IMR-90 (cell line): ENCODE measurements around the gene ATG9B. TPM values are rescaled to one million over a fixed set of nuclear protein-coding genes. Genes with fewer than 3 reads are reported as not detected.

Experiments used
- ATAC-seq: fragments of 200-7000 bp; cut with Tn5 transposase; 2 replicates; pipeline ENCODE4 v1.9.1; 2020; ENCODE audit warnings: low read depth, mild to moderate bottlenecking, moderate library complexity
- BruUV-seq: library from RNA; stranded (reverse); fragments of 400-500 nt; replicated peaks from 2 replicates; lab custom pipeline; 2021; lab: Mats Ljungman, UMichigan
- CTCF ChIA-PET: fragments of 300-600 bp; formaldehyde crosslinking; extraction: SDS; loops from one replicate; lab custom pipeline; 2021; ENCODE audit warnings: antibody characterized with exemption; lab: Yijun Ruan, JAX
- POLR2A ChIA-PET: fragments of 300-600 bp; sonication (Branson Sonifier 250); formaldehyde crosslinking; loops from one replicate; lab custom pipeline; 2022; ENCODE audit warnings: antibody characterized with exemption; ENCODE audit not compliant: unreplicated experiment; lab: Charles Lee
- DNase-seq: peaks from one replicate; pipeline ENCODE4 v3.0.0; 2013
- H2AFZ ChIP-seq: replicated peaks from 2 replicates; pipeline ENCODE3; 2013; ENCODE audit warnings: low read length, mild to moderate bottlenecking; ENCODE audit not compliant: poor library complexity
- H2AK5ac ChIP-seq: 2 replicates; pipeline ENCODE4 v1.6.1; 2013; ENCODE audit warnings: low read depth, low read length, inconsistent platforms
- H2AK9ac ChIP-seq: replicated peaks from 2 replicates; pipeline ENCODE3; 2013; ENCODE audit warnings: mild to moderate bottlenecking, low read depth, low read length, moderate library complexity; ENCODE audit not compliant: poor library complexity
- H2BK120ac ChIP-seq: 2 replicates; pipeline ENCODE4 v1.6.1; 2013; ENCODE audit warnings: low read depth, low read length, inconsistent platforms
- H2BK15ac ChIP-seq: 3 replicates; pipeline ENCODE4 v1.6.1; 2013; ENCODE audit warnings: low read depth, low read length, inconsistent platforms
- H2BK20ac ChIP-seq: 2 replicates; pipeline ENCODE4 v1.6.1; 2013; ENCODE audit warnings: low read depth, mild to moderate bottlenecking, inconsistent platforms, low read length, moderate library complexity
- H2BK5ac ChIP-seq: 2 replicates; pipeline ENCODE4 v1.6.1; 2013; ENCODE audit warnings: mild to moderate bottlenecking, low read depth, low read length, inconsistent platforms; ENCODE audit not compliant: poor library complexity, severe bottlenecking
- H3K14ac ChIP-seq: replicated peaks from 2 replicates; pipeline ENCODE4 v1.6.1; 2013; ENCODE audit warnings: low read depth, low read length, inconsistent platforms
- H3K18ac ChIP-seq: 2 replicates; pipeline ENCODE4 v1.6.1; 2013; ENCODE audit warnings: low read depth, low read length, control low read depth
- H3K23ac ChIP-seq: 2 replicates; pipeline ENCODE4 v1.6.1; 2013; ENCODE audit warnings: low read depth, low read length, inconsistent platforms
- H3K27ac ChIP-seq: 2 replicates; pipeline ENCODE4 v1.5.1; 2013; ENCODE audit warnings: mild to moderate bottlenecking, control low read depth, low read length; ENCODE audit not compliant: insufficient read depth
- H3K27me3 ChIP-seq: 2 replicates; pipeline ENCODE4 v1.6.1; 2013; ENCODE audit warnings: low read length; ENCODE audit not compliant: control insufficient read depth, insufficient read depth
- H3K36me3 ChIP-seq: 2 replicates; pipeline ENCODE4 v1.6.1; 2013; ENCODE audit warnings: low read length, mixed read lengths; ENCODE audit not compliant: control insufficient read depth, insufficient read depth
- H3K4ac ChIP-seq: 2 replicates; pipeline ENCODE4 v1.6.1; 2013; ENCODE audit warnings: low read depth, low read length, inconsistent platforms
- H3K4me1 ChIP-seq: 2 replicates; pipeline ENCODE4 v1.6.1; 2013; ENCODE audit warnings: low read length, mixed read lengths; ENCODE audit not compliant: control insufficient read depth, insufficient read depth
- H3K4me2 ChIP-seq: 2 replicates; pipeline ENCODE4 v1.6.1; 2013; ENCODE audit warnings: low read depth, mild to moderate bottlenecking, control low read depth, low read length, moderate library complexity
- H3K4me3 ChIP-seq: 2 replicates; pipeline ENCODE4 v1.5.1; 2013; ENCODE audit warnings: low read depth, mild to moderate bottlenecking, control low read depth, low read length, moderate library complexity; ENCODE audit not compliant: insufficient read depth
- H3K56ac ChIP-seq: 2 replicates; pipeline ENCODE4 v1.6.1; 2013; ENCODE audit warnings: low read length, inconsistent platforms; ENCODE audit not compliant: insufficient read depth; ENCODE audit errors: extremely low read depth
- H3K79me1 ChIP-seq, 2 experiments: 2 replicates each; pipeline ENCODE4 v1.6.1; 2013; ENCODE audit warnings: low read length in 2 of 2, inconsistent platforms in 1 of 2, low read depth in 1 of 2
- H3K9ac ChIP-seq: 2 replicates; pipeline ENCODE4 v1.6.1; 2013; ENCODE audit warnings: low read depth, low read length, control low read depth
- H3K9me1 ChIP-seq: 2 replicates; pipeline ENCODE4 v1.6.1; 2013; ENCODE audit warnings: low read length, inconsistent platforms; ENCODE audit not compliant: insufficient read depth
- H3K9me3 ChIP-seq: 2 replicates; pipeline ENCODE4 v1.6.1; 2013; ENCODE audit warnings: low read length; ENCODE audit not compliant: control insufficient read depth, insufficient read depth
- H4K20me1 ChIP-seq: 2 replicates; pipeline ENCODE4 v1.6.1; 2013; ENCODE audit warnings: low read length, inconsistent platforms; ENCODE audit not compliant: insufficient read depth
- H4K5ac ChIP-seq: 2 replicates; pipeline ENCODE4 v1.6.1; 2013; ENCODE audit warnings: mild to moderate bottlenecking, low read depth, low read length, control low read depth
- H4K8ac ChIP-seq, 2 experiments: 2 replicates each; pipeline ENCODE4 v1.6.1; 2013; ENCODE audit warnings: low read depth in 2 of 2, low read length in 2 of 2, control low read depth in 1 of 2, inconsistent platforms in 1 of 2
- H4K91ac ChIP-seq: 2 replicates; pipeline ENCODE4 v1.6.1; 2013; ENCODE audit warnings: low read depth, low read length, inconsistent platforms; ENCODE audit not compliant: insufficient read depth
- BHLHE40 ChIP-seq: fragments of 150-350 bp; IDR thresholded peaks from 2 replicates; pipeline ENCODE4 v1.6.1; 2016; ENCODE audit warnings: mild to moderate bottlenecking, low read depth, low read length
- CEBPB ChIP-seq: IDR thresholded peaks from 2 replicates; pipeline ENCODE4 v1.6.1; 2012; ENCODE audit warnings: low read depth, low read length, improper control_type of control experiment
- CHD1 ChIP-seq: IDR thresholded peaks from 2 replicates; pipeline ENCODE4 v1.6.1; 2012; ENCODE audit warnings: low read depth, low read length, improper control_type of control experiment
- FOS ChIP-seq: fragments of 150-350 bp; IDR thresholded peaks from 2 replicates; pipeline ENCODE4 v1.6.1; 2016; ENCODE audit warnings: low read depth, low read length
- MAFK ChIP-seq: IDR thresholded peaks from 2 replicates; pipeline ENCODE4 v1.6.1; 2012; ENCODE audit warnings: low read depth, low read length, improper control_type of control experiment
- MAZ ChIP-seq: IDR thresholded peaks from 2 replicates; pipeline ENCODE4 v1.6.1; 2012; ENCODE audit warnings: low read depth, mild to moderate bottlenecking, low read length, improper control_type of control experiment, moderate library complexity, borderline replicate concordance
- MXI1 ChIP-seq: IDR thresholded peaks from 2 replicates; pipeline ENCODE4 v1.6.1; 2012; ENCODE audit warnings: low read depth, mild to moderate bottlenecking, low read length, moderate library complexity, borderline replicate concordance
- NFE2L2 ChIP-seq: fragments of 150-350 bp; IDR thresholded peaks from 2 replicates; pipeline ENCODE4 v1.6.1; 2016; ENCODE audit warnings: low read depth, mild to moderate bottlenecking, low read length
- POLR2A ChIP-seq: IDR thresholded peaks from 2 replicates; pipeline ENCODE4 v1.6.1; 2012; ENCODE audit warnings: mild to moderate bottlenecking, low read depth, low read length
- RAD21 ChIP-seq: IDR thresholded peaks from 2 replicates; pipeline ENCODE4 v1.6.1; 2012; ENCODE audit warnings: low read length, improper control_type of control experiment
- RCOR1 ChIP-seq: IDR thresholded peaks from 2 replicates; pipeline ENCODE4 v1.6.1; 2012; ENCODE audit warnings: mild to moderate bottlenecking, low read length, improper control_type of control experiment; ENCODE audit not compliant: insufficient replicate concordance
- RFX5 ChIP-seq: IDR thresholded peaks from 2 replicates; pipeline ENCODE4 v1.8.0; 2012; ENCODE audit warnings: low read depth, mild to moderate bottlenecking, low read length, moderate library complexity
- SMC3 ChIP-seq: fragments of 150-350 bp; IDR thresholded peaks from 2 replicates; pipeline ENCODE4 v1.6.1; 2016; ENCODE audit warnings: low read depth, mild to moderate bottlenecking, antibody characterized with exemption, low read length, moderate library complexity
- WGBS, 2 experiments: methylation state at CpG; one replicate each; pipeline versions ENCODE4 v1.1.5 to v1.1.7; 2013; ENCODE audit warnings: missing lambda C conversion rate in 2 of 2; ENCODE audit not compliant: insufficient read length in 1 of 2; ENCODE audit errors: extremely low coverage in 2 of 2; 5-methylcytosine and 5-hydroxymethylcytosine counted together
- dilution Hi-C: fragments of 300-500 bp; cut with HindIII; formaldehyde crosslinking; loops from one replicate; pipeline ENCODE4 v1.14.3; 2018; ENCODE audit warnings: low sequenced_read_pairs; ENCODE audit not compliant: unreplicated experiment
- in situ Hi-C: fragments of 300-500 bp; cut with MboI; formaldehyde crosslinking; loops from 3 replicates; pipeline ENCODE4 v1.14.3; 2019; ENCODE audit warnings: low sequenced_read_pairs, inconsistent platforms, mixed read lengths
- intact Hi-C: fragments of 100-400 bp; cut with micrococcal nuclease; formaldehyde crosslinking; loops from 2 replicates; pipeline ENCODE4 v1.10.0; 2022
- polyA plus RNA-seq, 3 experiments: library from polyadenylated mRNA; depleted of rRNA; stranded (reverse); fragments of >200 nt; gene quantifications; 2 replicates each; pipeline ENCODE4 v1.2.3, GENCODE V29; 2012; ENCODE audit warnings: low replicate concordance in 1 of 3
- total RNA-seq: library from RNA; depleted of rRNA; stranded (reverse); fragments of >200 nt; gene quantifications from 2 replicates; pipeline ENCODE4 v1.2.3, GENCODE V29; 2012
- TF ChIP-seq, protein P1 (sequence below): conservative IDR thresholded peaks from 2 replicates; pipeline ENCODE4 v1.5.1; 2012; ENCODE audit warnings: mild to moderate bottlenecking, low read depth, low read length, improper control_type of control experiment
- TF ChIP-seq, protein P2 (sequence below): fragments of 150-350 bp; IDR thresholded peaks from 2 replicates; pipeline ENCODE4 v1.6.1; 2016; ENCODE audit warnings: low read depth, mild to moderate bottlenecking, low read length, moderate library complexity, borderline replicate concordance
- TF ChIP-seq, protein P3 (sequence below): fragments of 150-350 bp; IDR thresholded peaks from 2 replicates; pipeline ENCODE4 v1.6.1; 2017; ENCODE audit warnings: mild to moderate bottlenecking, antibody characterized with exemption, low read length, low read depth

The ATG9B gene
- total and polyA plus RNA-seq, 2 of the 4 experiments (the other 2 are of a cell fraction) = 0.18 to 0.91 TPM

DNA sequence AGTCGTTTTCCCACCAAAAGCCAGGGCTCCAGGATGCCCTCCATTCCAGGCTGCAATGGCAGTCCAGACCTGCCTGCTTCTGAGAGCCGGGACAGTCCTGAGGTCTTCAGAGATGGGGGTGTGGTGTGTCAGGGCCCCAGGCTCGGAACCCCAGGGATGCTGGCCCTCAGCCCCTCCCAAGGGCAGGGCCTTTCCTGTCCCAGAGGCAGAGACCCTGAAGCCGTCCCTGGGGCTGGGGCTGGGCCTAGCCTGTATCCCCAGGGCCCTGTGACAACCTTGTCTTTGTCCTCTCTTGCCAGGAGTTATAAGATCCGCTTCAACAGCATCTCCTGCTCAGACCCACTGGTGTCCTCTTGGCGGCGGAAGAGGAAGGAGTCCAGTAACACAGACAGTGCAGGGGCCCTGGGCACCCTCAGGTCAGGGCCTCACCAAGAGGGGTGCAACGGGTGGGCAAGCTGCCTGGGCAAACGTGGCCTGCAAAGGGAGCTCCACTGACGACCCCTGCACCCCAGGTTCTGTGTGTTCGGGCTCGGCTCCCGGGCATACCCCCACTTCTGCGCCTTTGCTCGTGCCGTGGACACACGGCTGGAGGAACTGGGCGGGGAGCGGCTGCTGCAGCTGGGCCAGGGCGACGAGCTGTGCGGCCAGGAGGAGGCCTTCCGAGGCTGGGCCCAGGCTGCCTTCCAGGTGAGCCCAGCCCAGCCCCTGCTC, 17.5 kb downstream of the ATG9B start:
- CTCF ChIA-PET = interaction anchor here (2.0 kb wide), 1 partner anchor 44 kb away, joined by 4 read pairs; no protein-coding TSS in a partner anchor
- 84% methylated on average over 12 of the region's 23 CpGs; no CpG with 5 or more reads in 1 of the 2 experiments for WGBS, 2 experiments

More for the DNA sequence above, 17.5 kb downstream of the ATG9B start:
- H3K9me3 ChIP-seq = no peaks in the 10 kb centered on the region
- H4K20me1 ChIP-seq = no peaks in the 10 kb centered on the region
- no peak overlapping the region for H4K91ac ChIP-seq
- H2AFZ ChIP-seq = no peak overlapping the region
- no peak overlapping the region for H3K23ac ChIP-seq
- H3K27ac ChIP-seq = no peak overlapping the region
- no peak overlapping the region for H4K5ac ChIP-seq
- no peak overlapping the region for H2BK15ac ChIP-seq
- H3K18ac ChIP-seq = no peak overlapping the region
- H3K14ac ChIP-seq = no peak overlapping the region
- H3K4me2 ChIP-seq = no peak overlapping the region
- DNase-seq (no peak), ATAC-seq (no peak)
- no peaks in the 10 kb centered on the region for H3K9me1 ChIP-seq
- TF ChIP-seq MXI1 (no peak), MAZ (no peak), SMC3 (no peak), FOS (no peak), NFE2L2 (no peak), MAFK (no peak), CEBPB (no peak), RFX5 (no peak), RCOR1 (no peak), BHLHE40 (no peak), CHD1 (no peak), POLR2A (no peak), RAD21 (no peak)
- TF ChIP-seq, protein P1, sequence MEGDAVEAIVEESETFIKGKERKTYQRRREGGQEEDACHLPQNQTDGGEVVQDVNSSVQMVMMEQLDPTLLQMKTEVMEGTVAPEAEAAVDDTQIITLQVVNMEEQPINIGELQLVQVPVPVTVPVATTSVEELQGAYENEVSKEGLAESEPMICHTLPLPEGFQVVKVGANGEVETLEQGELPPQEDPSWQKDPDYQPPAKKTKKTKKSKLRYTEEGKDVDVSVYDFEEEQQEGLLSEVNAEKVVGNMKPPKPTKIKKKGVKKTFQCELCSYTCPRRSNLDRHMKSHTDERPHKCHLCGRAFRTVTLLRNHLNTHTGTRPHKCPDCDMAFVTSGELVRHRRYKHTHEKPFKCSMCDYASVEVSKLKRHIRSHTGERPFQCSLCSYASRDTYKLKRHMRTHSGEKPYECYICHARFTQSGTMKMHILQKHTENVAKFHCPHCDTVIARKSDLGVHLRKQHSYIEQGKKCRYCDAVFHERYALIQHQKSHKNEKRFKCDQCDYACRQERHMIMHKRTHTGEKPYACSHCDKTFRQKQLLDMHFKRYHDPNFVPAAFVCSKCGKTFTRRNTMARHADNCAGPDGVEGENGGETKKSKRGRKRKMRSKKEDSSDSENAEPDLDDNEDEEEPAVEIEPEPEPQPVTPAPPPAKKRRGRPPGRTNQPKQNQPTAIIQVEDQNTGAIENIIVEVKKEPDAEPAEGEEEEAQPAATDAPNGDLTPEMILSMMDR = no peak
- TF ChIP-seq, protein P2, sequence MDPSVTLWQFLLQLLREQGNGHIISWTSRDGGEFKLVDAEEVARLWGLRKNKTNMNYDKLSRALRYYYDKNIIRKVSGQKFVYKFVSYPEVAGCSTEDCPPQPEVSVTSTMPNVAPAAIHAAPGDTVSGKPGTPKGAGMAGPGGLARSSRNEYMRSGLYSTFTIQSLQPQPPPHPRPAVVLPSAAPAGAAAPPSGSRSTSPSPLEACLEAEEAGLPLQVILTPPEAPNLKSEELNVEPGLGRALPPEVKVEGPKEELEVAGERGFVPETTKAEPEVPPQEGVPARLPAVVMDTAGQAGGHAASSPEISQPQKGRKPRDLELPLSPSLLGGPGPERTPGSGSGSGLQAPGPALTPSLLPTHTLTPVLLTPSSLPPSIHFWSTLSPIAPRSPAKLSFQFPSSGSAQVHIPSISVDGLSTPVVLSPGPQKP = no peak
- TF ChIP-seq, protein P3, sequence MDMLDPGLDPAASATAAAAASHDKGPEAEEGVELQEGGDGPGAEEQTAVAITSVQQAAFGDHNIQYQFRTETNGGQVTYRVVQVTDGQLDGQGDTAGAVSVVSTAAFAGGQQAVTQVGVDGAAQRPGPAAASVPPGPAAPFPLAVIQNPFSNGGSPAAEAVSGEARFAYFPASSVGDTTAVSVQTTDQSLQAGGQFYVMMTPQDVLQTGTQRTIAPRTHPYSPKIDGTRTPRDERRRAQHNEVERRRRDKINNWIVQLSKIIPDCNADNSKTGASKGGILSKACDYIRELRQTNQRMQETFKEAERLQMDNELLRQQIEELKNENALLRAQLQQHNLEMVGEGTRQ = no peak
- H3K4me3 ChIP-seq = no peak overlapping the region
- H3K27me3 ChIP-seq = peaks cover 15% of the 10 kb centered on the region
- intact Hi-C loops = no loop called here
- H2AK5ac ChIP-seq = no peak overlapping the region
- no peak overlapping the region for H2BK20ac ChIP-seq
- no peak overlapping the region for H3K56ac ChIP-seq
- dilution Hi-C loops = no loop called here
- H2AK9ac ChIP-seq = no peak overlapping the region
- BruUV-seq = no TSS peak
- H3K9ac ChIP-seq = no peak overlapping the region
- POLR2A ChIA-PET = no interaction called here
- no peak overlapping the region for H2BK120ac ChIP-seq
- no peak overlapping the region for H4K8ac ChIP-seq
- H3K36me3 ChIP-seq = no peaks in the 10 kb centered on the region
- H3K4me1 ChIP-seq = peaks cover 4% of the 10 kb centered on the region; the same call in 1 of the 2 replicates
- in situ Hi-C loops = no loop called here
- H3K4ac ChIP-seq = no peak overlapping the region
- H2BK5ac ChIP-seq = no peak overlapping the region
- H3K79me1 ChIP-seq = no peaks in the 10 kb centered on the region
